Dermis microvascular lymphatic vessel endothelial cell (primary cell): ENCODE measurements around the gene RYR1. TPM values are rescaled to one million over a fixed set of nuclear protein-coding genes. Genes with fewer than 3 reads are reported as not detected.
"Not testable (repeated sequence)": the region's sequence is repeated elsewhere in the genome, so short reads cannot be mapped to it uniquely, and the experiment has no call there.

ENCODE experiments used
- DNase-seq, 2 donors: peaks; one replicate each; pipeline versions ENCODE4 v3.0.0 to v3.0.0-alpha.2; 2010; ENCODE audit warnings: low read depth in 2 of 2
- total RNA-seq: library from RNA; depleted of rRNA; stranded (reverse); fragments of >200 nt; gene quantifications from 2 replicates; pipeline ENCODE4 v1.2.1, GENCODE V29; 2014

Gene RYR1
- total RNA-seq, 1 donor from 2014 or later: not detected

DNA sequence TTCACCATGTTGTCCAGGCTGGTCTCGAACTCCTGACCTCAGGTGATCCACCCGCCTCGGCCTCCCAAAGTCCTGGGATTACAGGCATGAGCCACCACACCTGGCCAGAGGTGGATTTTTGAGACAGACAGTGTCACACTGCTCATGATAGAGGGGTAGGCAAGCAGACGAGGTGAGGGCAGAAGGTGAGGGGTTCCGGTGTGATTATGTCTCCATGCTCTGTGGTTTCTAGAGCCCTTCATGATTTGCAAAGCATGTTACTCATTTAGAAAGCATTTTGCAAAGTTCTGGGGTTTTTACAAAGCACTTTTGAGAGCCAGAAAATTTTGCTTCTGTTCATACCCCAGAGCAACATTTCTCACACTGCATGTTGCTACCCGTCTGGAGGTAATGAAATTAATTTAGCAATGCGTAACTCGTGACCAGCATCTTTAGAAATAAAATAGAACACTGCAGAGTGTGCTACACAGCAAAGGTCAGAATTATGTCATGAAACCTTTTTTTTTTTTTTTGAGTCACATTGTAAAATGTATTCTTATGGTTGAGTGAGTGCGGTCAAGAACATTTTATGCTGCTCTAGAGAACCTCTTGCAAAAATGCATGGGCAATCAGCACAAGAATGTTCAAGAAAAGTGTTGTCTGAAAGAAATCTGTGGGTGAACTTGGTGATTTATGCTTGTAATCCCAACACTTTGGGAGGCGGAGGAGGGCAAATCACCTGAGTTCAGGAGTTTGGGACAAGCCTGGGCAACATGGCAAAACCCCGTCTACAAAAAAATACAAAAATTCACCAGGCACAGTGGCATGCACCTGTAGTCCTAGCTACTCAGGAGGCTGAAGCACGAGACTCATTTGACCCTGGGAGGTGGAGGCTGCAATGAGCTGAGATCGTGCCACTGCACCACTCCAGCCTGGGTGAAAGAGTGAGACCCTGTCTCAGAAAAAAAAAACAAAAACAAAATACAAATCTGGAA is 126.2 kb downstream of the RYR1 start:
- DNase-seq: no peak

DNA sequence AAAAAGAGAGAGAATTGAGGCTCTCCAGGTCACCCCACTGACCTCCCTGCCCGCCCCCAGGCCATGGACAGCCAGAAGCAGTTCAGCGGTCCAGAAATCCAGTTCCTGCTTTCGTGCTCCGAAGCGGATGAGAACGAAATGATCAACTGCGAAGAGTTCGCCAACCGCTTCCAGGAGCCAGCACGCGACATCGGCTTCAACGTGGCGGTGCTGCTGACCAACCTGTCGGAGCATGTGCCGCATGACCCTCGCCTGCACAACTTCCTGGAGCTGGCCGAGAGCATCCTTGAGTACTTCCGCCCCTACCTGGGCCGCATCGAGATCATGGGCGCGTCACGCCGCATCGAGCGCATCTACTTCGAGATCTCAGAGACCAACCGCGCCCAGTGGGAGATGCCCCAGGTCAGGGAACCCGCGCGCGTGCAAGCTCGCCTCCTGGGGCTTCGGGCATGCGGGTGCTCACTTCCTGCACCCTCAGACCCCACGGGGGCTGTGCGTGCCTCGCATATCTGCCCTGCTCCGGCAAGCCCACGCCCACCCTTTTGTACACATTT is 127.6 kb downstream of the RYR1 start:
- no peak for DNase-seq

DNA sequence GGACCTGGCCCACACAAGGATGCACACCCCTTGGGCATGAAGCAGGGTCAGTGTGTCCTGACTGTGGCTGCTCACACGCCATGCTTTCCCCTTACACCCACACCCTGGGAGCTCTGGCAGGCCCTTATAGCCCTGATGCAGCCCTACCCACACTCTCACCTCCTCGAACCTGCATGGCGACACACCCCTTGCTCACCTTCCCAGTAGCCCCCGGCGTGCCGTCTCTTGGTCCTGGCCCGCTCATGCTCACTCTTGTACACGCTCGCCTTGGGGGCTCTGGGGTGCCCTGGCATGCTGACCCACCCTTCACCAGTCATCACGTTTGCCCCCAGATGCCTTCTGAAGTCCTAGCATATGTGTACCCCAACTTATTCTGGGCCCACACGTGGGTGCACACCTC is 128.2 kb downstream of the RYR1 start:
- DNase-seq: no peak

- no peak for DNase-seq
Observed at GRCh38 chr19:38562096-38562495, 128.6 kb downstream of the RYR1 start.

GRCh38 chr19:38563475-38563874 is 130.0 kb downstream of the RYR1 start:
- DNase-seq: no peak

DNA sequence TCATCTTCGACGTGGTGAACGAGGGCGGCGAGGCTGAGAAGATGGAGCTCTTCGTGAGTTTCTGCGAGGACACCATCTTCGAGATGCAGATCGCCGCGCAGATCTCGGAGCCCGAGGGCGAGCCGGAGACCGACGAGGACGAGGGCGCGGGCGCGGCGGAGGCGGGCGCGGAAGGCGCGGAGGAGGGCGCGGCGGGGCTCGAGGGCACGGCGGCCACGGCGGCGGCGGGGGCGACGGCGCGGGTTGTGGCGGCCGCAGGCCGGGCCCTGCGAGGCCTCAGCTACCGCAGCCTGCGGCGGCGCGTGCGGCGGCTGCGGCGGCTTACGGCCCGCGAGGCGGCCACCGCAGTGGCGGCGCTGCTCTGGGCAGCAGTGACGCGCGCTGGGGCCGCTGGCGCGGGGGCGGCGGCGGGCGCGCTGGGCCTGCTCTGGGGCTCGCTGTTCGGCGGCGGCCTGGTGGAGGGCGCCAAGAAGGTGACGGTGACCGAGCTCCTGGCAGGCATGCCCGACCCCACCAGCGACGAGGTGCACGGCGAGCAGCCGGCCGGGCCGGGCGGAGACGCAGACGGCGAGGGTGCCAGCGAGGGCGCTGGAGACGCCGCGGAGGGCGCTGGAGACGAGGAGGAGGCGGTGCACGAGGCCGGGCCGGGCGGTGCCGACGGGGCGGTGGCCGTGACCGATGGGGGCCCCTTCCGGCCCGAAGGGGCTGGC is 131.6 kb downstream of the RYR1 start:
- no peak for DNase-seq

GRCh38 chr19:38565691-38566105 is 132.2 kb downstream of the RYR1 start:
- no peak for DNase-seq

DNA sequence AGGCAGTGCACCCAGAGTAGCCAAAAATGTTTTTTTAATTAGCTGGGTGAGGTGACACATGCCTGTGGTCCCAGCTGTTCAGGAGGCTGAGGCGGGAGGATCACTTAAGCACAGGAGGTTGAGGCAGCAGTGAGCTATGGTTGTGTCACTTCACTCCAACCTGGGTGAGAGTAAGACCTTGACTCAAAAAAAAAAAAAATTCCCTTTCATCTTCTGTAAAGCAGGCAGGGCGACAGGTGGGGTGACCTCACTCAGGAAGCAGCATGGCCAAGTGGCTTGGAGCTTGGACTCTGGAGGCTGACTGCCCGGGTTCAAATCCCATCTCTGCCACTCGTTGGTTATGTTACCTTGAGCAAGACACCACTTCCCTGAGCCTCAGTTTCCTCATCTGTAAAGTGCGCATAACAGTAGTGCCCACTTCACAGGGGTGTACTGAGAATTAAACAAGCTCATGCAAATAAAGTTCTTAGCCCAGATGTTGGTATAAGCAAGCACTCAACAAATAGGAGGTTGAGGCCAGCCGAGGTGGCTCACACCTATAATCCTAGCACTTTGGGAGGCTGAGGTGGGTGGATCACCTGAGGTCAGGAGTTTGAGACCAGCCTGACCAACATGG is 136.0 kb downstream of the RYR1 start:
- no peak for DNase-seq

DNA sequence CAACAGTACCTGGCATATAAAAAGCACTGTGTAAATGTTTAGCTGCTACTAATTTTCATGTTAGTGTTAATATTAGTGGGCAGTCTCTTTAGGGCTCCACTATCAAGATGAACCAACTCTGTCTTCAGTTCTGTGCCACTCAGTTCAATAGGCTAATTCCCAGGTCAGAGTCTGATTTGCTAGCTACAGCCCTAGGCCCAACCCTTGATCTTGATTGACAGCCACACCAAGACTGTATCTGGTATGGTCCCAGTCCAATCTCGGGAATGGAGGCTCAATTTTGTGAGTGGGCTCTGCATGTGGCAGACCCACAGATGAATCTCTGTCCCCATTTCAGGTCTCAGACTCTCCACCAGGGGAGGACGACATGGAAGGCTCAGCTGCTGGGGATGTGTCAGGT is 138.2 kb downstream of the RYR1 start:
- no peak for DNase-seq

DNA sequence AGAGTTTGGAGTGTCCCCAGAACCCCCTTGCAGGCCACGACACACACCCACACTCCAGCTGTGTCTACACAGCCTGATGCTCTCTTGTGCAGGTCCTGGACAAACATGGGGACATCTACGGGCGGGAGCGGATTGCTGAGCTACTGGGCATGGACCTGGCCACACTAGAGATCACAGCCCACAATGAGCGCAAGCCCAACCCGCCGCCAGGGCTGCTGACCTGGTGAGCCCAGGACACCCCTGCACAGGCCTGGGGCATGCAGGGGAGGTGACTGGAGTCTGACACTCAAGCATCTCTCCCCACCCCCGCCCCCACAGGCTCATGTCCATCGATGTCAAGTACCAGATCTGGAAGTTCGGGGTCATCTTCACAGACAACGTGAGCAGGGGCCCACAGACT is 144.3 kb downstream of the RYR1 start:
- no peak for DNase-seq

- not testable (repeated sequence) for DNase-seq
Observed at GRCh38 chr19:38579304-38579703, 145.8 kb downstream of the RYR1 start.

GRCh38 chr19:38580080-38580479 is 146.6 kb downstream of the RYR1 start:
- no peak for DNase-seq

- DNase-seq: no peak
Observed at GRCh38 chr19:38583219-38583984, 149.9 kb downstream of the RYR1 start.

DNA sequence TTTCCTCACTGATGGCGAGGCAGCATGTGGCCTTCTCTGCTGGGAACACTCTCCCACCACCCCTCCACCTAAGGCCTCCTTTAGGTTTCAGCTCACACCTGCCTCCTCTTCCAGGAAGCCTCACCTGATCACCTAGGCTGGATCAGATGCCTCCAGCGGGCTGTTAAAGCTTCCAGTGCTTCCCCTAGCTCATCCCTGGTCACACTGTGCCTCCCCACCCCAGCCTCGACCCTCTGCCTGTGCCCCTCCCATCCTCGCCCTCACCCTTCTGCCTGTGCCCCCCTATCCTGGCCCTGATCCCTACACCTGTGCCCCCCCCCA is 150.5 kb downstream of the RYR1 start:
- DNase-seq: no peak

DNA sequence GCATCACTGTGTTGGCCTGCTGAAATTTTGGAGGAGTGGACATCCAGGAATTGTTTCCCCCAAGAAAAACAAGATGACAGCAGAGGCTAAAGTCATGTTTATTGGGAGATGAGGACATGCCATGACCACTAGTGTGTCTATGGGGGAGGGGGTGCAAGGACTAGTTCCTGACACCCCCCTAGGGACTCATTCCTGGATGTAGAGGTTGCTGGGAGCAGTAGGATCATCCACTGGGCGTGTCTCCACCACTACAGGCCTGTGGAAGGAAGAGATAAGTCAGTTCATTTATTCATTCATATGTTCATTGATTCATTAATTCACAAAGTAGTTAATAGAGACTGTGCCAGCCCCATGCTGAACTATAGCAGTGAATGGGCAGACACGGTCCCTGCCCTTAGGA is 154.1 kb downstream of the RYR1 start:
- DNase-seq: no peak

DNA sequence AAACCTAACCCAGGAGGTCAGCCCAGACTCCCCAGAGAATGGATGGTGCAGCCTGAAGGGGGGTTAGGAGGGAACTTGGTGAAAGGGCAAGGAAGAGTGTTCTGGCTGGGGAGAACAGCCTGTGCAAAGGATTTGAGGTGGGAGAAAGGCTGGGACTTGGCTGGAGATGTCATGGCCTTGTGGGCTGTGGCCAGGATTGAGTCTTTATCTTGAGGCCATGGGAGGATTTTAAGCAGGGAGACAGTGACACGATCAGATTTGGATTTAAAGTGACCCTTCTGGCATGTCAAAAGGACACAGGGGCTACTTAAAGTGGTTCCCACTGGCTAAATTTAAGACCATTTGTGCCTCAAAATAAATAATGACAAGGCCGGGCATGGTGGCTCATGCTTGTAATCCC is 154.6 kb downstream of the RYR1 start:
- no peak for DNase-seq

DNA sequence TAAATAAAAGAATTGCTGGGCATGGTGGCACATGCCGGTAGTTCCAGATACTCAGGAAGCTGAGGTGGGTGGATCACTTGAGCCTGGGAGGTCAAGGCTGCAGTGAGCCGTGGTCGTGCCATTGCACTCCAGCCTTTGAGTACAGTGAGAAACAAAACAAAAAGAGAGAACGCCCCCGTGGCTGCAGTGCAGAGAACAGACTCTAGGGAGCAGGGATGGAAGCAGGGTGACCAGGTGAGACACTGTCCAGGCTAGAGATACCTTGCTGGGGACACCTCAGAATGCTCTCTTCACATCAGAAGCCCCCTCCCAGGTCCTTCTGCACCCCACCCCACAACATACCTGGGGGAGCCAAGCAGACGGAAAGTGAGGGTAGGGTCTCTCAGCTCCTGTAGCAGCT is 159.4 kb downstream of the RYR1 start:
- no peak for DNase-seq

DNA sequence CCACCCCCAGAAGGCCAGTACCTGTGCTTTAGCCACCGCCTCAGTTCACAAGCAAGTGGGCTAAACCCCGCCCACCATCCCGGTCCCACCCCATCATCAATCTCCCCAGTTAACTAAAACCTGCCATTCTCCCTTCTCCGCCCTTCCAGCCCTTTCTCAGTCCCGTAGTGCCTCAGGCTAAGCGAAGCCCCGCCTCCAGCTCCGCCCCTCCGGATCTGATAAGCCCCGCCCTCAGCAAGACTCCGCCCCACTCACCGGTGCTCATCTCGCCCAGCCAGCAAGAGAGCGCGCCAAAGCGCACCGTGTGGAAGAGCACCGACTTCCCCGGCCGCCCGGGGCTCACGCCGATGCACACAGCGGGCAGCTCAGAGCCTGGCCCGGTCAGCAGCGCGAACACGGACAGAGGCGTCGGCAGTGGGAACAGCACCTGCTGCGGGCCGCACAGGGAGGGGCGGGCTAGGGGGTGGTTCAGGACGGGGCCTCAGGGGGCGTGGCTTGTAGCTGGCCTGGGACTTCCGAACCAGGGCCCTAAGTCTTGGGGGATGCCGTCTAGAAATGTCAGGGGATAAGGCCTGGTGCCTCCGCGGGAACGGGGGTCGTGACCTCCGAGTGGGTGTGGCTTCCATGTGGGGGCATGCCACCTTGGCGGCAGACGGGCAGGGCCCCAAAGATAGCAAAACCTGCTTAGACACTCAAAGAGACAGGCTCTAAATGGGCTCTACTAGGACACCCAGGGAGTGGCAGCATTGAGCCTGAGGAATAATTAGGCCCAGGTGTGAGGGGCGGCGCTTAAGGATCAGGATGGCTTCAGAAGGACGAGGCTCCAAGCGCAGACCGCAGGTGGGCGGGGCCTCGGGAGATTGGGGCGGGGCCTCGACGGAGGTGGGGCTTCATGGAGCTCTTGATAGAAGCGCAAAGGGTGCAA is 162.8 kb downstream of the RYR1 start:
- DNase-seq: peak in 1 of 2 donors; percentile 17

DNA sequence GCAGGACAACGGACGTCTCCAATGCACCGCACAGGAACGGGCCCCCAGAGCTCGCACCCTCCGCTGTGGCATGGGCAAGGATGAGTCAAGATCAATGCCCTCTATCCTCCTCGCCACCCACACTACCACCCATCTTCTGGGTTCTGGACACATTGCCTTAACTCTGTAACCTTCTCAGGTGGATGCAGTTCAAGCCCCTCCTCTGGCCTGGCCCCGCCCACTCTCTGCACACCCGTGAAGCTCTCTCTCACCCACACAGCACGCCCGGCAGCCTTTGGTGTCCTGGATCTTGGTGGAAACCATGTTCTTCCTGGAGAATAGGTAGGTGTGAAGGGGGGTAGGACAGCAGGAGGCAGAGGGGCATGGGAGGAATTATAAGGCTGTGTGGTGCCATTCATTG is 163.6 kb downstream of the RYR1 start:
- no peak for DNase-seq

DNA sequence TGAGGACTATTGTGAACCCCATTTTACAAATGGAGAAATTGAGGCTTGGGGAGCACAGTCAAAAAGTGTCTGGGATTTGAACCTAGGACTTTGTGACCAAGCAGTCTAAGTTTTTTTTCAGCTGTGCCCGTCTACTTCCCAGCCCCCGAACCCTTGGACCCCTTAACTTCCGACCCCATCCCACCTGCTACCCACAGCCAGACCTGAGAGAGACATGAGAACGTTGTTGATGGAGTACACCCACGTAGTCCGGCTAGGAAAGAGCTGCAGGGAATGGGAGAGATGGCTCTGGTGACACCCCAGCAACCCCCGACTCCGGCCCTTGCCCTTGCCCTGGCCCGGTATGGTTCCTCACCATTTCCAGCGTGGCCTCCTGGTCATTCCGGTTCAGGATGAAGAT is 166.2 kb downstream of the RYR1 start:
- no peak for DNase-seq
